ENCODE measurements around the gene RTL5. TPM values are rescaled to one million over a fixed set of nuclear protein-coding genes. Genes with fewer than 3 reads are reported as not detected.

Gene RTL5
- total RNA-seq, 8 experiments from 2014 or later, result 1.6 to 18.0 (median 11.1) TPM

GRCh38 chrX:72079607-72080006 lies 52.1 kb downstream of the RTL5 start:
- peaks cover 20 to 44% of the 10 kb centered on the region in 2 donors for H3K4me1 ChIP-seq (replicated peaks in 1 of 2)
- H3K27ac ChIP-seq, result no peak overlapping the region
- in situ Hi-C loops (cut with MboI; ENCODE audit: low pct_unique_long_range_greater_than_20kb in 2 of 9, low sequenced_read_pairs in 9 of 9, unreplicated experiment in 9 of 9), result no loop called here
- WGBS, 10 experiments, result 28 to 100% (median 67%) methylated on average over 1 to 4 of the region's 12 CpGs; no CpG with 5 or more reads in 6 of the 10 experiments
- peak in 5 of 8 experiments; percentile 78 to 90 (median 83) for ATAC-seq (replicated peaks in 6 of 8)
- no peak overlapping the region for H3K4me3 ChIP-seq

- no peak overlapping the region for H3K4me3 ChIP-seq
- no peak overlapping the region for H3K27ac ChIP-seq
- 83 to 100% (median 100%) methylated on average over 1 to 3 of the region's 4 CpGs; no CpG with 5 or more reads in 5 of the 10 experiments for WGBS, 10 experiments
- peaks cover 32 to 50% of the 10 kb centered on the region in 2 donors for H3K4me1 ChIP-seq (replicated peaks in 1 of 2)
- in situ Hi-C loops (cut with MboI; ENCODE audit: low pct_unique_long_range_greater_than_20kb in 2 of 9, low sequenced_read_pairs in 9 of 9, unreplicated experiment in 9 of 9), result no loop called here
- ATAC-seq (replicated peaks in 6 of 8), result no peak
These were observed 53.3 kb downstream of the RTL5 start for GRCh38 chrX:72078411-72078810.

Other genes starting within 250 kb of the RTL5 start
- gene NHSL2, start 221.1 kb downstream of the RTL5 start, total RNA-seq, result 1 to 10 TPM in 5 of 8 experiments, under 1 TPM in 3; 0.13 to 5.0 (median 1.3) TPM
- gene PIN4, start 49.8 kb upstream of the RTL5 start, total RNA-seq, result 10 to 100 TPM; 20.5 to 54.3 (median 32.4) TPM
- 1 to 10 TPM in 3 of 8 experiments, under 1 TPM in 5; 0.15 to 7.5 (median 0.93) TPM for gene ERCC6L, start 107.1 kb upstream of the RTL5 start, total RNA-seq
- gene RPS4X, start 145.3 kb upstream of the RTL5 start, total RNA-seq, result 1,000 to 10,000 TPM in 3 of 8 experiments, 100 to 1,000 TPM in 5; 802 to 1,224 (median 913) TPM
- 10 to 100 TPM in 2 of 8 experiments, 1 to 10 TPM in 5, under 1 TPM in 1; 0.56 to 24.1 (median 6.6) TPM for gene CITED1, start 174.0 kb upstream of the RTL5 start, total RNA-seq

Measured in motor neuron (in vitro differentiated cells).